Coronary artery (tissue), 2 donors: ENCODE measurements around the gene PSMG4.
A peak's percentile ranks its signal among the peaks of the same experiment; 100 is the strongest.

ENCODE experiments used
- DNase-seq: peaks from one replicate; pipeline ENCODE4 v3.0.0-alpha.2; 2017; ENCODE audit warnings: low spot score
- H3K27ac ChIP-seq, 2 donors: fragments of 200-600 bp; sonication (generic); one replicate each; pipeline ENCODE4 v1.5.1; 2016 to 2019
- H3K4me3 ChIP-seq: fragments of 200-600 bp; sonication (generic); 2 replicates; pipeline ENCODE4 v1.5.1; 2016; ENCODE audit warnings: mild to moderate bottlenecking, moderate library complexity
- CTCF ChIP-seq: fragments of 200-600 bp; sonication (generic); IDR thresholded peaks from one replicate; pipeline ENCODE4 v1.5.1; 2019; ENCODE audit warnings: antibody characterized with exemption

PSMG4 gene

GRCh38 chr6:3282476-3283236 is 23.9 kb downstream of the PSMG4 start:
- DNase-seq, result no peak
- TF ChIP-seq CTCF, result no peak
- peak overlapping the region in 1 of 2 donors; percentile 80 for H3K27ac ChIP-seq
- H3K4me3 ChIP-seq, result no peak overlapping the region

GRCh38 chr6:3283241-3283640 is 24.5 kb downstream of the PSMG4 start:
- Histone ChIP-seq H3K4me3 (no peak overlapping the region), H3K27ac (peak overlapping the region in 1 of 2 donors; percentile 80)
- no peak for DNase-seq
- TF ChIP-seq CTCF, result no peak

GRCh38 chr6:3283641-3284435 is 25.1 kb downstream of the PSMG4 start:
- Histone ChIP-seq H3K4me3 (no peak overlapping the region), H3K27ac (no peak overlapping the region)
- no peak for TF ChIP-seq CTCF
- no peak for DNase-seq

- no peak overlapping the region for H3K4me3 ChIP-seq
- no peak overlapping the region for H3K27ac ChIP-seq
- DNase-seq, result no peak
- TF ChIP-seq CTCF, result no peak
Observed at GRCh38 chr6:3284436-3284876, 25.7 kb downstream of the PSMG4 start.

- TF ChIP-seq CTCF, result no peak
- no peak for DNase-seq
- no peak overlapping the region for H3K27ac ChIP-seq
- no peak overlapping the region for H3K4me3 ChIP-seq
Observed at GRCh38 chr6:3285049-3285639, 26.4 kb downstream of the PSMG4 start.

- no peak for TF ChIP-seq CTCF
- no peak for DNase-seq
- Histone ChIP-seq H3K27ac (no peak overlapping the region), H3K4me3 (no peak overlapping the region)
Observed at GRCh38 chr6:3285732-3286131, 27.0 kb downstream of the PSMG4 start.
